Upper lobe of left lung (tissue), 4 donors: ENCODE data around the gene ANKIB1.

Experiments used
- EP300 ChIP-seq, 4 donors: sonication (generic); formaldehyde crosslinking; IDR thresholded peaks; one replicate each; pipeline ENCODE4 v1.5.1; 2017; ENCODE audit warnings: antibody characterized with exemption in 4 of 4, control low read depth in 2 of 4
- POLR2A ChIP-seq, 4 donors: fragments of 450-650 bp; IDR thresholded peaks; one replicate each; pipeline ENCODE4 v1.5.1; 2016 to 2017; ENCODE audit warnings: antibody characterized with exemption in 4 of 4, mild to moderate bottlenecking in 2 of 4
- POLR2AphosphoS5 ChIP-seq, 2 donors: sonication (generic); formaldehyde crosslinking; IDR thresholded peaks; one replicate each; pipeline ENCODE4 v1.5.1; 2017; ENCODE audit warnings: antibody characterized with exemption in 2 of 2
- TF ChIP-seq, protein P1 (sequence below), 6 experiments: fragments of 450-650 bp in 4 of 6; fragments of 200-600 bp in 2 of 6; sonication (generic) in 2 of 6; IDR thresholded peaks; one replicate each; pipeline ENCODE4 v1.5.1; 2016 to 2019; ENCODE audit warnings: antibody characterized with exemption in 6 of 6

DNA sequence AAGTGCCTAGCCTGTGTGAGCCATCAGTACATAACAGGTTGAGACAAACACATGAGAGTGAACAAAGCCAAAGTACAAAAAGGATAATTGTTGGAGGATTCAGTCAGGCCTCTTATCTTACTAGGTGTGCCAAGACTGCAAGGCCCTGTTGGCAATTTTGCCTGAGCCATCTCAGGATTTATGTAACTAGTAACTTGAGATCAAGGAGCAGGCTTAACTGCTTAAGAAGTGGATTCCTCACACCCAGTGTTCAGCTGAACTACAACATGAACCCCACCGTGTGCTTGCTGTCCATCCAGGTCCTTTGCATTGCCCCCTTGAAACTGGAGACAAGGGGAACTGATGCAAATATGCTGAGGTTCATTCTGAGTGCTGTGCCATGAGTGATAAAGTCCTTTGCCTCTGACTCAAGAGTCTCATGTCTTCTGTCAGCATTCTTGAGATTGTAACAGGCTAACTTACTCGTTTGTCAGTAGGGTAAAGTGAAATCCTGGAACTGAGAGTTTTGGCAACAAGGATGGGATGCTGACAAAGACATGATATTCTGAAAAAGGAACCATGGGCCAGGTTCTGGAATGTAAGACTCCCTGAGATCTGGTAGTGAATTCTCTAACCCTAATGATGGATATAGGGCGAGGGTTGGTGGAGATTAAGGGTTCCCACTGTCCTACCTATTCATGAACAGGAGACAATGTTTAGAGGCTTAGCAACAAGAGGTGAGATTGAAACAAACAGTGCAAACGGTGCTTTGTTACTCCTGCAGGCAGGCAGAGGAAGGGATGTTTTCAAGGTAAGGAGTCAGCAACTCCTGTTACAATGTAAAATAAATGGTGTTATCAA lies 157.4 kb downstream of the ANKIB1 start:
- TF ChIP-seq, protein P1, sequence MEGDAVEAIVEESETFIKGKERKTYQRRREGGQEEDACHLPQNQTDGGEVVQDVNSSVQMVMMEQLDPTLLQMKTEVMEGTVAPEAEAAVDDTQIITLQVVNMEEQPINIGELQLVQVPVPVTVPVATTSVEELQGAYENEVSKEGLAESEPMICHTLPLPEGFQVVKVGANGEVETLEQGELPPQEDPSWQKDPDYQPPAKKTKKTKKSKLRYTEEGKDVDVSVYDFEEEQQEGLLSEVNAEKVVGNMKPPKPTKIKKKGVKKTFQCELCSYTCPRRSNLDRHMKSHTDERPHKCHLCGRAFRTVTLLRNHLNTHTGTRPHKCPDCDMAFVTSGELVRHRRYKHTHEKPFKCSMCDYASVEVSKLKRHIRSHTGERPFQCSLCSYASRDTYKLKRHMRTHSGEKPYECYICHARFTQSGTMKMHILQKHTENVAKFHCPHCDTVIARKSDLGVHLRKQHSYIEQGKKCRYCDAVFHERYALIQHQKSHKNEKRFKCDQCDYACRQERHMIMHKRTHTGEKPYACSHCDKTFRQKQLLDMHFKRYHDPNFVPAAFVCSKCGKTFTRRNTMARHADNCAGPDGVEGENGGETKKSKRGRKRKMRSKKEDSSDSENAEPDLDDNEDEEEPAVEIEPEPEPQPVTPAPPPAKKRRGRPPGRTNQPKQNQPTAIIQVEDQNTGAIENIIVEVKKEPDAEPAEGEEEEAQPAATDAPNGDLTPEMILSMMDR (IDR thresholded peaks at IDR 0.05): no peak
- TF ChIP-seq EP300 (IDR thresholded peaks at IDR 0.05): no peak
- no peak for TF ChIP-seq POLR2AphosphoS5 (IDR thresholded peaks at IDR 0.05)
- no peak for TF ChIP-seq POLR2A (IDR thresholded peaks at IDR 0.05)
